Fibroblast of lung (primary cell): ENCODE results near the gene ARHGAP42. TPM values are rescaled to one million over a fixed set of nuclear protein-coding genes. Genes with fewer than 3 reads are reported as not detected.

ENCODE experiments used
- DNase-seq, 2 donors: peaks; one replicate each; pipeline versions ENCODE4 v3.0.0 to v3.0.0-alpha.2; 2010; ENCODE audit warnings: low read depth in 2 of 2
- H2AFZ ChIP-seq: 2 replicates; pipeline ENCODE4 v1.5.1; 2012; ENCODE audit warnings: low read length, control low read depth, inconsistent platforms
- H3K27ac ChIP-seq: 2 replicates; pipeline ENCODE4 v1.5.1; 2011; ENCODE audit warnings: low read length, control low read depth; ENCODE audit not compliant: insufficient read depth
- H3K27me3 ChIP-seq: 2 replicates; pipeline ENCODE4 v1.5.1; 2011; ENCODE audit warnings: mild to moderate bottlenecking, low read length; ENCODE audit not compliant: control insufficient read depth, insufficient read depth
- H3K36me3 ChIP-seq: 2 replicates; pipeline ENCODE4 v1.5.1; 2011; ENCODE audit warnings: low read length; ENCODE audit not compliant: control insufficient read depth, insufficient read depth
- H3K4me1 ChIP-seq: 2 replicates; pipeline ENCODE4 v1.5.1; 2011; ENCODE audit warnings: low read length; ENCODE audit not compliant: control insufficient read depth, insufficient read depth; ENCODE audit errors: extremely low read depth
- H3K4me2 ChIP-seq: 2 replicates; pipeline ENCODE4 v1.5.1; 2011; ENCODE audit warnings: low read length, control low read depth; ENCODE audit not compliant: insufficient read depth; ENCODE audit errors: extremely low read depth
- H3K4me3 ChIP-seq, 4 experiments: fragments of 200-600 bp in 1 of 4; sonication (generic) in 1 of 4; replicated peaks in 1 of 4; 2 replicates each; pipeline ENCODE4 v1.5.1; 2011 to 2016; ENCODE audit warnings: low read length in 4 of 4, low read depth in 3 of 4, mild to moderate bottlenecking in 3 of 4, control low read depth in 2 of 4, inconsistent platforms in 1 of 4, mixed read lengths in 1 of 4; ENCODE audit not compliant: insufficient read depth in 1 of 4; ENCODE audit errors: control extremely low read depth in 1 of 4
- H3K79me2 ChIP-seq: 2 replicates; pipeline ENCODE4 v1.5.1; 2012; ENCODE audit warnings: mild to moderate bottlenecking, low read length, inconsistent platforms; ENCODE audit not compliant: control insufficient read depth, insufficient read depth
- H3K9ac ChIP-seq: 2 replicates; pipeline ENCODE4 v1.5.1; 2011; ENCODE audit warnings: mild to moderate bottlenecking, low read length, control low read depth; ENCODE audit not compliant: insufficient read depth
- H3K9me3 ChIP-seq: 2 replicates; pipeline ENCODE4 v1.5.1; 2012; ENCODE audit warnings: low read depth, low read length; ENCODE audit not compliant: control insufficient read depth, insufficient read depth
- H4K20me1 ChIP-seq: 2 replicates; pipeline ENCODE4 v1.5.1; 2011; ENCODE audit warnings: low read length; ENCODE audit not compliant: control insufficient read depth, insufficient read depth; ENCODE audit errors: extremely low read depth
- EZH2 ChIP-seq: IDR thresholded peaks from 2 replicates; pipeline ENCODE4 v1.5.1; 2012; ENCODE audit warnings: low read length, control low read depth, mild to moderate bottlenecking; ENCODE audit errors: missing control alignments
- polyA plus RNA-seq, 2 donors: library from polyadenylated mRNA; depleted of rRNA in 1 of 2; stranded (reverse) in 1 of 2; unstranded in 1 of 2; fragments of >200 nt; gene quantifications; 2 replicates each; pipeline ENCODE4 v1.2.1, GENCODE V29; 2011 to 2012; ENCODE audit warnings: missing spikeins in 1 of 2
- total RNA-seq: library from RNA; depleted of rRNA; stranded (reverse); fragments of >200 nt; gene quantifications from 2 replicates; pipeline ENCODE4 v1.2.1, GENCODE V29; 2014
- TF ChIP-seq, protein P1 (sequence below), 2 donors: IDR thresholded peaks in 1 of 2; conservative IDR thresholded peaks in 1 of 2; 1 replicate in 1 of 2; 2 replicates in 1 of 2; pipeline ENCODE4 v1.5.1; 2011 to 2012; ENCODE audit warnings: low read length in 2 of 2, control low read depth in 1 of 2, inconsistent platforms in 1 of 2, low read depth in 1 of 2, mild to moderate bottlenecking in 1 of 2

ARHGAP42 gene
- total and polyA plus RNA-seq, 2 donors (not counting 1 experiment from before 2014, with no cell fraction given), result 8.0 to 13.4 TPM

- no peak for DNase-seq
- no peaks in the 10 kb centered on the region for H4K20me1 ChIP-seq
- H3K4me3 ChIP-seq, result no peak overlapping the region
- H3K27ac ChIP-seq, result no peak overlapping the region
- TF ChIP-seq, protein P1, sequence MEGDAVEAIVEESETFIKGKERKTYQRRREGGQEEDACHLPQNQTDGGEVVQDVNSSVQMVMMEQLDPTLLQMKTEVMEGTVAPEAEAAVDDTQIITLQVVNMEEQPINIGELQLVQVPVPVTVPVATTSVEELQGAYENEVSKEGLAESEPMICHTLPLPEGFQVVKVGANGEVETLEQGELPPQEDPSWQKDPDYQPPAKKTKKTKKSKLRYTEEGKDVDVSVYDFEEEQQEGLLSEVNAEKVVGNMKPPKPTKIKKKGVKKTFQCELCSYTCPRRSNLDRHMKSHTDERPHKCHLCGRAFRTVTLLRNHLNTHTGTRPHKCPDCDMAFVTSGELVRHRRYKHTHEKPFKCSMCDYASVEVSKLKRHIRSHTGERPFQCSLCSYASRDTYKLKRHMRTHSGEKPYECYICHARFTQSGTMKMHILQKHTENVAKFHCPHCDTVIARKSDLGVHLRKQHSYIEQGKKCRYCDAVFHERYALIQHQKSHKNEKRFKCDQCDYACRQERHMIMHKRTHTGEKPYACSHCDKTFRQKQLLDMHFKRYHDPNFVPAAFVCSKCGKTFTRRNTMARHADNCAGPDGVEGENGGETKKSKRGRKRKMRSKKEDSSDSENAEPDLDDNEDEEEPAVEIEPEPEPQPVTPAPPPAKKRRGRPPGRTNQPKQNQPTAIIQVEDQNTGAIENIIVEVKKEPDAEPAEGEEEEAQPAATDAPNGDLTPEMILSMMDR (conservative IDR thresholded peaks at IDR 0.05 in 1 of 2, IDR thresholded peaks at IDR 0.05 in 1 of 2; ENCODE audit: low read depth in 1 of 2, low read length in 2 of 2), result no peak
- no peak for TF ChIP-seq EZH2
- H3K4me2 ChIP-seq, result no peak overlapping the region
- no peaks in the 10 kb centered on the region for H3K79me2 ChIP-seq
- H3K9ac ChIP-seq, result no peak overlapping the region
- H3K4me1 ChIP-seq, result no peaks in the 10 kb centered on the region
- H3K27me3 ChIP-seq, result no peaks in the 10 kb centered on the region
- no peaks in the 10 kb centered on the region for H3K9me3 ChIP-seq
- H2AFZ ChIP-seq, result no peak overlapping the region
- H3K36me3 ChIP-seq, result no peaks in the 10 kb centered on the region
Observed at GRCh38 chr11:100948936-100949335, 261.8 kb downstream of the ARHGAP42 start.

GRCh38 chr11:100949443-100949842 is 262.4 kb downstream of the ARHGAP42 start:
- TF ChIP-seq, protein P1 (conservative IDR thresholded peaks at IDR 0.05 in 1 of 2, IDR thresholded peaks at IDR 0.05 in 1 of 2; ENCODE audit: low read depth in 1 of 2, low read length in 2 of 2), result no peak
- no peak for TF ChIP-seq EZH2
- Histone ChIP-seq H3K4me2 (no peak overlapping the region), H3K4me3 (no peak overlapping the region), H3K27me3 (no peaks in the 10 kb centered on the region), H3K9me3 (no peaks in the 10 kb centered on the region), H3K36me3 (no peaks in the 10 kb centered on the region), H3K4me1 (no peaks in the 10 kb centered on the region), H3K79me2 (no peaks in the 10 kb centered on the region), H3K27ac (no peak overlapping the region), H2AFZ (no peak overlapping the region), H4K20me1 (no peaks in the 10 kb centered on the region), H3K9ac (no peak overlapping the region)
- DNase-seq, result no peak

- TF ChIP-seq EZH2, result no peak
- TF ChIP-seq, protein P1 (conservative IDR thresholded peaks at IDR 0.05 in 1 of 2, IDR thresholded peaks at IDR 0.05 in 1 of 2; ENCODE audit: low read depth in 1 of 2, low read length in 2 of 2), result no peak
Observed at GRCh38 chr11:100955318-100955717, 268.2 kb downstream of the ARHGAP42 start.

More at GRCh38 chr11:100955318-100955717, 268.2 kb downstream of the ARHGAP42 start:
- Histone ChIP-seq H2AFZ (no peak overlapping the region), H3K79me2 (no peaks in the 10 kb centered on the region), H3K4me3 (no peak overlapping the region), H3K9me3 (no peaks in the 10 kb centered on the region), H3K27me3 (no peaks in the 10 kb centered on the region), H3K36me3 (no peaks in the 10 kb centered on the region), H3K27ac (no peak overlapping the region), H3K4me1 (no peaks in the 10 kb centered on the region), H3K4me2 (no peak overlapping the region), H3K9ac (no peak overlapping the region), H4K20me1 (no peaks in the 10 kb centered on the region)
- DNase-seq, result no peak
